Thyroid gland (tissue), 4 donors: ENCODE data around the gene CDKN2A.

Source experiments
- POLR2A ChIP-seq, 2 donors: fragments of 450-650 bp; IDR thresholded peaks; one replicate each; pipeline ENCODE4 v1.6.1; 2017; ENCODE audit warnings: antibody characterized with exemption in 2 of 2, mild to moderate bottlenecking in 2 of 2, moderate library complexity in 1 of 2
- TF ChIP-seq, protein P1 (sequence below), 6 experiments: fragments of 200-600 bp in 3 of 6; fragments of 450-650 bp in 3 of 6; sonication (generic) in 3 of 6; IDR thresholded peaks; one replicate each; pipeline ENCODE4 v1.5.1; 2016 to 2019; ENCODE audit warnings: antibody characterized with exemption in 6 of 6, mild to moderate bottlenecking in 2 of 6, inconsistent platforms in 1 of 6, moderate library complexity in 1 of 6

DNA sequence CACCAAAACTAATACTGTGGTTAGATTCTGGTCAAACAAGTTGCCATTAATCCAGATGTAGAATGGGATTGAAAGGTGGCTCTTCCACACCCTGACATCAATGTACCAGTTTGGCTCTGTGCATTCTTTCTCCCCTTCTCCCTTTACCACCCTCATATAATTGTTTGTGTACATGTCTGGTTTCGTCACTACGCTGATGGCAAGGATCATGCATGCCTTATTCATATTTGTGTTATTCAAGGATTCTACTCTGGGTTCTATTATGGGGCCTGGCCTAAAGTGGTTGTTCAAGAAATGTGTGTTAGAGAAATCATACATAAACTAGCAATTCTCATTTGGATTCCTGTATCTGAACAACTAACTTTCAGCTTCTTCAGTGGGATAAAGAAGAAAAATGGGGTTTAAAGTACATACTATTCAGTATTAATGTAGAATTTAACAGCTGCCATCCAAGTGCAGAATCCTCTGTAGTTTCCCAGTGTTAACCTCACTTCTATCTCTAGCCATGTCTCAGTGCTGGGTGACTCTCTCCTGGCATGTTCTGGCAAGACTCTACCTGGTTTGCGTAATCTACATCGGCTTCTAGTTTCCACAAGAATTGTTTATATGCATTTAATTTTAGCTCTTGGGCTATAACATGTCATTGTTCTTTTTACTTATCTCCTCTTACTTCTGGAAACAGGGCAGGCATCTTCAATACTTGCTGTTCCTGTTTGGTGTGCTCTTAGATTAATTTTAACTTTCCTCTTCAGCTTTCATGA is 42.9 kb upstream of the CDKN2A start:
- TF ChIP-seq, protein P1, sequence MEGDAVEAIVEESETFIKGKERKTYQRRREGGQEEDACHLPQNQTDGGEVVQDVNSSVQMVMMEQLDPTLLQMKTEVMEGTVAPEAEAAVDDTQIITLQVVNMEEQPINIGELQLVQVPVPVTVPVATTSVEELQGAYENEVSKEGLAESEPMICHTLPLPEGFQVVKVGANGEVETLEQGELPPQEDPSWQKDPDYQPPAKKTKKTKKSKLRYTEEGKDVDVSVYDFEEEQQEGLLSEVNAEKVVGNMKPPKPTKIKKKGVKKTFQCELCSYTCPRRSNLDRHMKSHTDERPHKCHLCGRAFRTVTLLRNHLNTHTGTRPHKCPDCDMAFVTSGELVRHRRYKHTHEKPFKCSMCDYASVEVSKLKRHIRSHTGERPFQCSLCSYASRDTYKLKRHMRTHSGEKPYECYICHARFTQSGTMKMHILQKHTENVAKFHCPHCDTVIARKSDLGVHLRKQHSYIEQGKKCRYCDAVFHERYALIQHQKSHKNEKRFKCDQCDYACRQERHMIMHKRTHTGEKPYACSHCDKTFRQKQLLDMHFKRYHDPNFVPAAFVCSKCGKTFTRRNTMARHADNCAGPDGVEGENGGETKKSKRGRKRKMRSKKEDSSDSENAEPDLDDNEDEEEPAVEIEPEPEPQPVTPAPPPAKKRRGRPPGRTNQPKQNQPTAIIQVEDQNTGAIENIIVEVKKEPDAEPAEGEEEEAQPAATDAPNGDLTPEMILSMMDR (IDR thresholded peaks at IDR 0.05), result no peak
- TF ChIP-seq POLR2A (IDR thresholded peaks at IDR 0.05), result no peak
